Uterus (tissue), 4 donors: ENCODE results near the gene LHB. TPM values are rescaled to one million over a fixed set of nuclear protein-coding genes. Genes with fewer than 3 reads are reported as not detected.

Experiments
- DNase-seq, 2 donors: peaks; one replicate each; pipeline ENCODE4 v3.0.0-alpha.2; 2019 to 2020
- H3K27ac ChIP-seq, 2 donors: fragments of 200-600 bp; sonication (generic); 1 replicate in 1 of 2; 2 replicates in 1 of 2; pipeline ENCODE4 v1.5.1; 2016 to 2018
- H3K27me3 ChIP-seq, 2 donors: fragments of 200-600 bp; sonication (generic); one replicate each; pipeline ENCODE4 v1.5.1; 2018 to 2019; ENCODE audit warnings: control low read depth in 1 of 2
- H3K36me3 ChIP-seq, 2 donors: fragments of 200-600 bp; sonication (generic); one replicate each; pipeline ENCODE4 v1.5.1; 2019; ENCODE audit warnings: control low read depth in 1 of 2
- H3K4me1 ChIP-seq, 2 donors: fragments of 200-600 bp; sonication (generic); one replicate each; pipeline ENCODE4 v1.5.1; 2018 to 2019; ENCODE audit warnings: control low read depth in 1 of 2
- H3K4me3 ChIP-seq, 2 donors: fragments of 200-600 bp; sonication (generic); 1 replicate in 1 of 2; 2 replicates in 1 of 2; pipeline ENCODE4 v1.5.1; 2018 to 2019; ENCODE audit warnings: mild to moderate bottlenecking in 1 of 2
- H3K9me3 ChIP-seq, 2 donors: fragments of 200-600 bp; sonication (generic); one replicate each; pipeline ENCODE4 v1.5.1; 2019; ENCODE audit warnings: control low read depth in 1 of 2
- POLR2A ChIP-seq, 2 donors: fragments of 450-650 bp; IDR thresholded peaks; one replicate each; pipeline ENCODE4 v1.6.1; 2016; ENCODE audit warnings: antibody characterized with exemption in 2 of 2, mild to moderate bottlenecking in 1 of 2, moderate library complexity in 1 of 2
- intact Hi-C: fragments of 100-400 bp; cut with DNase I; formaldehyde crosslinking; loops from one replicate; pipeline ENCODE4 v1.15.1; 2023; ENCODE audit warnings: low total_unique reads
- total RNA-seq, 4 donors: library from RNA; depleted of rRNA in 3 of 4; stranded (reverse); fragments of >200 nt in 3 of 4; gene quantifications; one replicate each; pipeline versions ENCODE4 v1.1.0 to v1.2.4, GENCODE V29; 2014 to 2023
- TF ChIP-seq, protein P1 (sequence below), 4 experiments: fragments of 200-600 bp in 2 of 4; fragments of 450-650 bp in 2 of 4; sonication (generic) in 2 of 4; IDR thresholded peaks; one replicate each; pipeline ENCODE4 v1.5.1; 2016 to 2019; ENCODE audit warnings: antibody characterized with exemption in 4 of 4, mild to moderate bottlenecking in 2 of 4, moderate library complexity in 1 of 4
- donor health status: DM: yes; HTN: yes; CAD: no.

The LHB gene
- total RNA-seq, 4 donors from 2014 or later: not detected

DNA sequence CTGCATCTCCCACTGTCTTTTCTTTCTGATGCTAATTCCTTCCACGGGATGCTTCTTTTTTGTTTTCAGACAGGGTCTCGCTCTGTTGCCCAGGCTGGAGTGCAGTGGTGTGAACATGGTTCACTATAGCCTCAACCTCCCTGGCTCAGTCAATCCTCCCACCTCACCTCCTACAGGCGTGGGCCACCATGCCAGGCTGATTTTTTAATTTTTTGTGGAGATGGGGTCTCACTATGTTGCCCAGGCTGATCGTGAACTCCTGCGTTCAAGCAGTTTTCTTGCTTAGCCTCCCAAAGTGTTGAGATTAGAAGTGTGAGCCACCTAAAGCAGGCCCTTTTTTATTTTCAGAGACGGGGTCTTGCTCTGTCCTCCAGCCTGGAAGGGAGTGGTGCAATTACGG is 28.6 kb downstream of the LHB start:
- H3K36me3 ChIP-seq: no peaks in the 10 kb centered on the region
- intact Hi-C loops: no loop called here
- H3K4me1 ChIP-seq: peaks cover 6 to 16% of the 10 kb centered on the region in 2 donors
- no peak for TF ChIP-seq POLR2A (IDR thresholded peaks at IDR 0.05)
- TF ChIP-seq, protein P1, sequence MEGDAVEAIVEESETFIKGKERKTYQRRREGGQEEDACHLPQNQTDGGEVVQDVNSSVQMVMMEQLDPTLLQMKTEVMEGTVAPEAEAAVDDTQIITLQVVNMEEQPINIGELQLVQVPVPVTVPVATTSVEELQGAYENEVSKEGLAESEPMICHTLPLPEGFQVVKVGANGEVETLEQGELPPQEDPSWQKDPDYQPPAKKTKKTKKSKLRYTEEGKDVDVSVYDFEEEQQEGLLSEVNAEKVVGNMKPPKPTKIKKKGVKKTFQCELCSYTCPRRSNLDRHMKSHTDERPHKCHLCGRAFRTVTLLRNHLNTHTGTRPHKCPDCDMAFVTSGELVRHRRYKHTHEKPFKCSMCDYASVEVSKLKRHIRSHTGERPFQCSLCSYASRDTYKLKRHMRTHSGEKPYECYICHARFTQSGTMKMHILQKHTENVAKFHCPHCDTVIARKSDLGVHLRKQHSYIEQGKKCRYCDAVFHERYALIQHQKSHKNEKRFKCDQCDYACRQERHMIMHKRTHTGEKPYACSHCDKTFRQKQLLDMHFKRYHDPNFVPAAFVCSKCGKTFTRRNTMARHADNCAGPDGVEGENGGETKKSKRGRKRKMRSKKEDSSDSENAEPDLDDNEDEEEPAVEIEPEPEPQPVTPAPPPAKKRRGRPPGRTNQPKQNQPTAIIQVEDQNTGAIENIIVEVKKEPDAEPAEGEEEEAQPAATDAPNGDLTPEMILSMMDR (IDR thresholded peaks at IDR 0.05): no peak
- no peaks in the 10 kb centered on the region for H3K27me3 ChIP-seq
- H3K27ac ChIP-seq: no peak overlapping the region
- no peak overlapping the region for H3K4me3 ChIP-seq
- no peaks in the 10 kb centered on the region for H3K9me3 ChIP-seq
- DNase-seq: no peak

DNA sequence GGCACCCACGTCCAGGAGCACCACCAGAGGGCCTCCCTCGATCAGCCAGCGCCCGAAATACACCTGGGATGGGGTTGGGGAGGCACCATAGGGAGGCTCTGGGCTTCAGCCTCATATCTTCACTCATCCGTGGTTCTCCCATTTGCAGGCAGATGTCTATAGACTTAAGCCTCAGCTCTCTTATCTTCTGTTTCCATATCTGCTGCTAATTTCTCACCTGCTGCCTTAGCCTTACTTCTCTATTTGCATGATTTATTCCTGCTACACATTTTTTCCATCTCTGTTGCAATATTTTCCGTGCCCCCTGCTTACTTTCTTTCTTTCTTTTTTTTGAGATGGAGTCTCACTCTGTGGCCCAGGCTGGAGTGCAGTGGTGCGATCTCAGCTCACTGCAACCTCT is 29.6 kb downstream of the LHB start:
- no peak for DNase-seq
- Histone ChIP-seq H3K9me3 (no peaks in the 10 kb centered on the region), H3K4me3 (no peak overlapping the region), H3K27me3 (no peaks in the 10 kb centered on the region), H3K4me1 (peaks cover 6 to 16% of the 10 kb centered on the region in 2 donors), H3K27ac (no peak overlapping the region), H3K36me3 (no peaks in the 10 kb centered on the region)
- intact Hi-C loops: no loop called here
- TF ChIP-seq, protein P1 (IDR thresholded peaks at IDR 0.05): no peak
- no peak for TF ChIP-seq POLR2A (IDR thresholded peaks at IDR 0.05)

DNA sequence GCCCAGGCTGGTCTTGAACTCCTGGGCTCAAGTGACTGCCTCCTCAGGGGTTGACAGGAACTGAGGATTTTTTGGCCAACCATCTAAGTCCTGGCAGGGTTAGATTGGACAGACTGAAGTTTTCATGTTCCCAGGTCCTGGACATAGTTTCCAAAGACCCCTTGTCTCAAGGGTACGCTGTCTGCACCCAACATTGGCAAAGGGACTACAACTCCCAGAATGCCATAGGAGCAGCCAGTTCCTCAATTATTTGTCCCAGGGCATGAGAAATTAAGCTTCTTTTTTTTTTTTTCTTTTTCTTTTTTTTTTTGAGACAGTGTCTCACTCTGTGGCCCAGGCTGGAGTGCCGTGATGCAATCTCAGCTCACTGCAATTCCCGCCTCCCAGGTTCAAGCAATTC is 30.7 kb downstream of the LHB start:
- Histone ChIP-seq H3K27me3 (no peaks in the 10 kb centered on the region), H3K27ac (no peak overlapping the region), H3K4me3 (no peak overlapping the region), H3K4me1 (peaks cover 0 to 8% of the 10 kb centered on the region in 2 donors), H3K36me3 (no peaks in the 10 kb centered on the region), H3K9me3 (no peaks in the 10 kb centered on the region)
- TF ChIP-seq POLR2A (IDR thresholded peaks at IDR 0.05): no peak
- TF ChIP-seq, protein P1 (IDR thresholded peaks at IDR 0.05): no peak
- intact Hi-C loops: no loop called here
- DNase-seq: no peak

DNA sequence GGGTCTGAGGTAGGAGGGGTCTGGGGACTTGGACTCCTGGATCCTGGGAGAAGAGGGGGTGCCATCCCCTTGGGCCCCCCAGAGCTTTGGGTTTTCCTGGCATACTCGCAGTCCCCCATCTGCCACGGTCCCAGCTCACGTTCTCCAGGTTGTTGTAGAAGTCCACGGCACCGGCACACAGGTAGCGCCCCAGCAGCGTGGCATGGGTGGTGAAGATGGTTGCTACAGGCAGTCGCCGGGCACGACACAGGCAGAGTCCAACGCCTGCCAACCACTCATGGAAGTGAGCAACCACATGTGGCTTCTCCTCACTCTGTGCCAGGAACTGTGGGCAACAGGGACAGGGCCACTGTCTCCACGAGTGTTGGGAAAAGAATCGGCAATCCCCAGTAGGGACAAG is 31.2 kb downstream of the LHB start:
- no peak for TF ChIP-seq POLR2A (IDR thresholded peaks at IDR 0.05)
- TF ChIP-seq, protein P1 (IDR thresholded peaks at IDR 0.05): no peak

DNA sequence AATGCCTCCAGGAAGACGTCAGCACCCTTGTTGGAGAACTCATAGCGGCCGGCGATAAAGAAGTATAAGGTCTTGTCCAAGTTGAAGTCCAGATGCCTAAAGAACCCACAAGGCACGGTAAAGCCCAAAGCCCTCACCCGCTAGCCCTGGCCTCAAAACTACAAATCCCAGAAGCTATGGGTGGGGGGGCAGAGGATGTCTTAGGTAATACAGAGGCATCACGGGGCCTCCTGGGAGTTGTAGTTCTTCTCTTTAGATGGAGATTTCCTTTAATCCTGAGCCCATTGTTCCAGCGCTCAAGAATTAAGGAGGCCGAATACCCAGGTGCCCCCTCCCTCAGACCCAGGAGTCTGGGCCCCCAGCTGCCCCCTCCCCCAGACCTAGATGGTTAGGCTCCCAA is 34.6 kb downstream of the LHB start:
- DNase-seq: no peak
- Histone ChIP-seq H3K4me3 (no peak overlapping the region), H3K4me1 (peaks cover 0 to 6% of the 10 kb centered on the region in 2 donors), H3K9me3 (no peaks in the 10 kb centered on the region), H3K27me3 (no peaks in the 10 kb centered on the region), H3K27ac (no peak overlapping the region), H3K36me3 (no peaks in the 10 kb centered on the region)
- intact Hi-C loops: no loop called here
- TF ChIP-seq, protein P1 (IDR thresholded peaks at IDR 0.05): no peak
- TF ChIP-seq POLR2A (IDR thresholded peaks at IDR 0.05): no peak

More for the DNA sequence above, 31.2 kb downstream of the LHB start:
- DNase-seq: no peak
- Histone ChIP-seq H3K4me1 (peaks cover 0 to 3% of the 10 kb centered on the region in 2 donors), H3K27ac (no peak overlapping the region), H3K9me3 (no peaks in the 10 kb centered on the region), H3K4me3 (no peak overlapping the region), H3K36me3 (no peaks in the 10 kb centered on the region), H3K27me3 (no peaks in the 10 kb centered on the region)
- intact Hi-C loops: no loop called here
